Stimulated activated naive CD4-positive, alpha-beta T cell (primary cell): ENCODE data around the gene SATB1.

Experiments
- DNase-seq, 6 experiments: peaks; one replicate each; lab custom pipeline; 2025; lab: John Stamatoyannopoulos, UW

SATB1 gene

DNA sequence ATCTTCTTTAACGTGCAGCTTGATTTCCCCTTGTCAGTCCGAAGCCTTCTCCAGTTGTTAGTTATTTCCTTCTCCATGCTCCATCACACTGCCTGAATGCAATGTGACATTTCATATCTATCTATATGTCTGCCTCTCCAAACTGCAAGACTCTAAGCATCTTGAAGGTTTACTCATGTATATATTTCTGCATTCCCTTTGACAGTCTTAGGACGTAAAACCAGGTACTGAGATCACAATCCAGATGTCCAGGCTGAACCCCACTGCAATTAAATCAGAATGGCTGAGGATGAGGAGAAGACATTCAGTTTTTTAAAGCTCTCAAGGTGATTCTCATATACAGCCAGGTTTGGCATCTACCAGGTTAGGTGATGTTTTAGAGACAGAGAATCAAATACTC is 6.1 kb upstream of the SATB1 start:
- no peak for DNase-seq

DNA sequence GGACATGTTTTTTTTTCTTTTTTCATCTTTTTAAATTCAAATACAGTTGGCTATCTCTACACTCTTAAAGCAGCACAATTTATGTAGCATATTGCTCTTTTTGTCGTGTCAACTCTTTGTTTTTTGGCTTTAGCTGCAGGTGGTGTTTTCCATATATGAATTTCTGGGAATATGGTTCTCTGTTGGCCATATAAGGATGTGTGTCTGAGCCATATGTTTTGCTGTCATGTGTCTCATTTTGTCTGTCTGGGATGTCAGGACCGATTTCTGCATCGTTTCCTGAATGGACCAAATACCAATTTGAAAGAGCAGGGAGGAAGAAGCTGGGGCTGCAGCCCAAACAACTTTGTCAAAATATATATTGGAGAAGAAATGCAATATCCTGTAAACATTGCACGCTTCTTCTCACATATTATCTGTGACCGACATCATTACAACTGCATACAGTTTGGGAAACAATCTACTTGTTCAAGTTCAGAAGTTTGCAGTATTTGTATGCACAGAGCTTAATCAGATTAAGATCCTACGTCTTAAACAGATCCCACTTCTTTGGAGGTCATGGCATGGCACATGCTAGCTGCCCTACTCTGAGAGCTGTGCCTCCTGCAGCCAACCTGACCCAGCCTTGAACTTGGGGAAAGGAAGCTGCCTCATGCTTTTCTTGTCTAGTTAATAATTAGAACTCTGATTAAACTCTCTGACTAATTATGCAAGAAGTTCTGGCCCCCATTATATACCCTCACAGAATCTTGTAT is 4.0 kb upstream of the SATB1 start:
- no peak for DNase-seq

DNA sequence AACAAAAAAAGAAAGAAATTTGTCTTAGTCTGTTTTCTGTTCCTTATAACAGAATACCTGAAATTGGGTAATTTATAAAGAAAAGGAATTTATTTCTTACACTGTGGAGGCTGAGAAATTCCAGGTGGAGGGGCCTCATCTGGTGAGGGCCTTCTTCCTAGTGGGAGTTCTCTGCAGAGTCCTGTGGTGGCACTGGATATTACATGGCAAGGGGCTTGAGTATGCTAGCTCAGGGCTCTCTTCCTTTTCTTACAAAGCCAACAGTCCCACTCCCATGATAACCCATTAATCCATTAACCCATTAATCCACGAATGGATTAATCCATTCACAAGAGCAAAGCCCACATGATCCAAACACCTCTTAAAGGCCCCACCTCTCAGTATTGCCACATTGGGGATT is 2.9 kb upstream of the SATB1 start:
- DNase-seq: no peak

DNA sequence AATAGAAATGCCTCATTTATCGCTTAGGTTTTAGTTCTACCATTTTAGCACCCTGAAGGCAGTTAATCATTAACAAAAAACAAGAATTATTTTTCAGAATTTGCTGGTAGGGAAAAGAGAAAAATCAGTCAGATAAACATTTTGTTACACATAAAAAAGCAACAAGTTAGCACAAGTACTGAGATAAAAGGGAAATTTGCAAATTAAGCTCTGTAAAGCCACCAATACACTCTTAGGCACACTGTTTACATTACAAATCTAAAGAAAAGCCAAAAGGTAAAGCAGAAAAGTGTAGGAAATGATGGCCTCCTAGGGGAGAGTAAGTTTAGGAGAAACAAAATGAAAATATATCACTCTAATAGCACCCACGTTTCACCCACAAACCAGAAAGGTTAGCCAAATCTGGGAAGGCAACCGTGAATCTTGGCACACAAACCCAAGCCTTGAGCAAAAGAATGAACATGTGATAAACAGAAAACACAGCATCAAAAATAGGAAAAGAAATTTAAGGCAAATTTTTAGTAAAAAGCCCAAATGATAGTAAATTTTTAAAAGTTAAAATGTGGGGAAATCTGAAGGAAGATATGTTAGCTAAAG is 1.6 kb upstream of the SATB1 start:
- no peak for DNase-seq

DNA sequence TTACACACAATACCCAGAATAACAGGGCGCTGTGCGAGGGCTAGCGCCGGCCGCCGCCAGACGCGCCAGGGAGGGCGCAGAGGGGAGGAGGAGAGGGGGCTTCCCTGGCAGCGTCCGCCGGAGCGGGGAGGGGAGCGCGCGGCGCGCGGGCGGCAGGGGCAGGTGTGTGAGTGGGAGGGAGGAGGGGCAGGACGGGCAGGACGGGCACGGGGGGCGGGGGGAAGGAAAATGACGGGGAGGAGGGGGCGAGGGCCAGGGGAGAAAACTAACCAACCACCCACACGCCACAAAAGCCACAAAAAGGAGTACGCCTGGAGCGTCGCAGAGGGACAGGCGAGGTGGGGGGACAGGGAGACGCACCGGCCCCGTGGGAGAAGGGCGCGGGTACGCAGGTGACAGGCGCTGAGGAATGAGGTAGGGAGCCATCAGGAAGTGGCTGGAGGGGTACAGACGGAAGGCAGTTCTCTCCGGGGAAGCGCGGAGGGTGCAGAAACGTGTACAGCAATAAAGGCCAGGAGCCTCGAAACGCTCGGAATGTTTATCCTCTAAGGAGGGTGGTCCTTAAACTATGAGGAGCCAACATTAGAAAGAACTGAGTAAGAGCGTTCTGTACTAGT is 610 bp upstream of the SATB1 start:
- DNase-seq: peak; percentile 70 to 85 (median 76)

DNA sequence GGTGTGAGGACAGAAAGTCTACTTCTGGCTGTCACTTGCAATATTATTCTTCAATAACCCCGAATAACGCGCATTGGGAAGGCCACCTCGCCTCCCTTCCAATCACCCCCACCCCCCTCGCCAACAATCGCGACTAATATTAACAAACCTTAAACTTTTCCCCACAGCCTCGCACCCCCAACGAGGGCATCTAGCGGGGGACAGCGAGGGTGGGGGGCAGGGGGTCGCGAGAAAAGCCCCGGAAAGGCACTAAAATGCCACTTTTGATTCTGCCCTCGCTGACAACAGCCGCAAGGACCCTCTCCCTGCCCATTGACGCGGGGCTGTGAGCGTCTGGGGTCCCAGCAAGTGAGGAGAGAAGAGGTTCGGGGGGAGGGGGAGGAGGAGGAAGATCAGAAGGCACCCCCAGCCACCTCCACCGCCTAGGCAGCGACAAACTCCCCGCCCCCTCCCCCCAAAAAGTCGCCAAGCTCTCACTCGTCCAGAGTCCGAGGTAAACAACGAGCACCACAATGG is 868 bp downstream of the SATB1 start:
- peak in 2 of 6 experiments; percentile 38 to 58 for DNase-seq

DNA sequence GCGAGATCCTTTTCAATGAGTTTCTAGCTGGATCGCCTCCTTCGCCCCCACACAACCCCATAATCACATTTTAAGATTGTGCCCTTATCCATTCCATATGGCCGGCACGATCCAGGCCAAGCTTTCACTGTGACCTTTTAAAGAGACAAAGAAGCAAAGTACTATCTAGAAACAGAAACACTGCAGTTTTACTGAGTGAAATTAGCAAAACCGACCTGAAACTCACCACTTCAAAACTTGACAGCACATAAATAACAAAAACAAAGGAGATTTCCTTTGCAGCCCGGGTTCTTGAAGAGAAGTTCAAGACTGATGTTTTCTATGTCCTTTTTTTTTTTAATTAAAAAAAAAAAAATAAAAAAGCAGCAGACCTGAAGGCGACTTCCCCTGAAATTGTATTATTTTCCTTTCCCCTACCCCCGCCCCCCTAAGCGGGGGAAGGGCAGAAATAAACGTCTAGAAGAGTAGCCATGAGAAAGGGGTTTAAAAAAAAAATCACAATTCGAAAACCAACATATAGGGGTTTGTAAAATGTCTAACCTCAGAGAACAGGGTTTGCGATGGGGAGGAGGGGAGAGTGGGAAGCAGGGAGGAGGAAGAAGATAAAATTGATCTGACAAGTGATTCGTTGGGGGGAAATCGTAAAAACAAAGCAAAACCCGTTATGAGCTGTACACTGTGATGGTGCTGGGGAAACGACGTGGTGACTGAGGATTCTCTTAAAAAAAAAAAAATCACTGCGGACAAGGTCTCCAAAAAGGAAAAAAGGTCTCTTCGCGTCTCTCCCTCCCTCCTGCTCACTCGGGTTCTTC is 1.5 kb downstream of the SATB1 start:
- DNase-seq: peak in 5 of 6 experiments; percentile 15 to 65 (median 52)

DNA sequence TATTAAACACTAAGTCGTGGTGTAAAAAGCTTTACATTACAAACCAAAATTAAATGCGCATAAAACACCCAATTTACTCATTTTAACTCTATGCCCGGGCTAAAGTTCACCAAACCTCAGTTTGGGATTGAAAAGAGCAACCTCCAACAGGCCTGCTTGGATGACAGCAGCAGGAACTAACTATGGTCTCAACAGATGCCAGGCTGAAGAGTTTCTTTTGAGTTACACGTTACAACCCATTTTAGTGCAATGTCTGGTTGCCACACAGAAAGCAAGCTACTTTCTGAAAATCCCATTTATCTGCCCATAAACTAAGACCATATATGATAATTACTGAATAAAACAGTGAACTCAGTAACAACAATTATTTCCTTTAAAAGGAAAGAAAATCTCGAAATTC is 2.2 kb downstream of the SATB1 start:
- DNase-seq: peak in 1 of 6 experiments; percentile 51

DNA sequence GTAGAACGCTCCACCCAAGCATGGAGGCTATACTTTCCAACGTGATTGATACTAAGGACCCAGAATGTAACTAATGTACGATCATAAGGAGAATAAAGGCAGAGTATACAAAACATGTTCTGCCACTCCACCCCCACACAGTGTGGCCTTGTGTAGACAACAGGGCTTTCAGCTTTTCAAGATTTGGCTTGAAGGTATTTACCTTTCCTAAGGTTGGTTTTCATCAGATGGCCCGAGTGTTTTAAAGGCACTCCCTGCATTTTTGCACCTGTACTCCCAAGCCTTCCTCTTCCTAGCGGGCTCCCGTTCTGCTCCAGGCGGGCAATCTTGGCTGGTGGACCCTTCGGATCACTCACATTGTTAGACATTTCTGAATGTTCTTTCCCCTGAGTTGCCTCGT is 4.6 kb downstream of the SATB1 start:
- DNase-seq: no peak

DNA sequence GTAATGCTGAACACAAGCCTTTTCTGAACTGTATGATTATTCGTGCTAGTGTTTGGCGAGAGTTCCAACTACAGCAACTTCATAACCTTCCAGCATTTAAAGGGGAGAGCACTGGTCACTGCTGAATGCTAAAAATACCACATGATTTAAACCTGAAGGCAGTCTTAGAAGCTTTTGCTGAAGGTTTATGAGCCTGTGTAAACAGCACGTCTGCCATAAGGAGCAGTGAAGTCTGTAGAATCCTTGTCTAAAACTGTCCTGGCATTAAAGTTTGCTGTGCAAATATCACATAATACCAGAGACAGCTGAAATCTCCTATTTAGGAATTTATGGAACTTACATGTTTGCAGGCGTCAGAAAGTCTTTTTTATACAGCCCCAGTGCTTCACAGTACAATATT is 5.9 kb downstream of the SATB1 start:
- no peak for DNase-seq

DNA sequence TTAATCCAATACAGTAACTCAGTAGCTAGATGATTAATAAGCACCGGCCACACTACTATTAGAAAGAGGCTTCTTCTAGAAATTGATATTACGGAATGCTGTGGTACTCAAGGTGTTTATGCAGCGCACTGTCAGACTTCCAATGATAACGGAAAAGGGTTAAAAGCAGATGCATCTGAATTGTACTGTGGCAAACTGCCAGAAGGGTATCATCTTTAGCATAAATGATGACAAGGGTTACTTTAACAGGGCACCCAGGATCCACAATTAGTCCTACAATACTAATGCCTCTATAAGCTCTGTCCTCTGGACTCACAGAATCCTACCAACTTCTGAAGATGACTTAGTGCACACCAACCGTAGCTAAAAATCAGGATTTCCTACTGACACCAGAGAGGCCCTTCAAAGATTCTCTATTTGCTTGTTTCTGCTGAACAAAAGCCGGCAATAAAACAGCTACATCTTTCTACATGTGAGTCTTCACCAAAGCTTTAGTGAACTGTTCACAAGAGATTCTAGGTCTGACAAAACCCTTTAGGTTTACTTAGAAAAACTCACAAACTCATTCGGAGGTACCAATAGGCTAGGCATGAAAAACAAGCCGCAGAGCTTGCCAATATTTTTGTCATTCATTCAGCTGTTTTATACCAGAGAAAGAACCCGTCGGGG is 7.1 kb downstream of the SATB1 start:
- DNase-seq: peak in 3 of 6 experiments; percentile 16 to 68 (median 53)

DNA sequence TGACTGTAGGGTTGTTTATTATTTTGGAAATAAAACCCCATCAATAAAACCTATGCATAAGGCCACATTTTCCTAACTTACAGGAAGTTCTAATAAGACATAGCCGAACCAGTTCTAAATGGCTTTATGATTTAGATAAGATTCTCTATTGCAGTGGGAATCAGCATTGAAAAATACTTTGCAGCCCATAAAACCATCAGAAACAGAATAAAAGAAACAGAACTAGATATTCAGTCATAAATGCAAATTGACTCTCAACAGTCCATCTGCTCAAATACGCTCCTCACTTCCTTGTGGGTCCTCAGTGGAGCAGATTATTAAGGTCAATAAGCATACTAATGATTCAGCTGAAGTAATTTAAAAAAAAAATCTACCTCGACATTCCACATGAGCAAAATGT is 8.8 kb downstream of the SATB1 start:
- no peak for DNase-seq

DNA sequence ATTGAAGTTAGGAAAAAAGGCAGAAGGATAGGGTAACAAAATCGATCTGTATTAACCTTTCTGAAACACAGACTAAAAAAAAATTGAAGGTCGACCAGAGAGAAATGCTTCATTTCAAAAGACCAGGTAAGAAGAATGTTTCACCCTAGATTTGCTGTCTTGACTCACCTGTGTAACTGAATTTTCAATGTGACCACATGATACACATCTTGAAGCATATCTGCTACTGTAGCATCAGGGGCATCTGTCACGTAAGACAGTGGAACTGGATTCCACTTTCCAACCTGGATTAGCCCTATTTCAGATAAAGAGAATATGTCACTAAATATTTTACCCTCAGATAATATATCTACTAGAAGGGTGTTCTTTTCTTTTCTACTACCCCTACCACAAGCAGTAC is 9.3 kb downstream of the SATB1 start:
- DNase-seq: peak in 1 of 6 experiments; percentile 22

DNA sequence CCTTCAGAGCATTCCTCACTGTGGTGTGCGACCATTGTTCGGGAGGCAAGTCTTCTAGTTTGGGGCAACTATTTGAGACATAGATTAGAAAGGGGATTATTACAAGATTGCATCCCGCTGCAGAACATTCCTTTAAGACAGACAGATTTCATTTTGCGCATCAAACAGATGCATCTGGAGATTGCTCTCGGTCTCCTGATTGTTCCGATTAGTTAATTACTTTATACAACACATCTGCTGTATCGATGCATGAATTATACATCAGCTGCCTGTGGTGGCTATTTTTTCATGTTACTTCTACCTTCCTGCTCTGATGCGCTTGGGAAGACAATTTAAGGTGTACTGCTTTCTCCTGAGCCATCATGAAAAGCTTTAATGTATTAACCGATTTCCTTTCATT is 10.0 kb downstream of the SATB1 start:
- DNase-seq: no peak

DNA sequence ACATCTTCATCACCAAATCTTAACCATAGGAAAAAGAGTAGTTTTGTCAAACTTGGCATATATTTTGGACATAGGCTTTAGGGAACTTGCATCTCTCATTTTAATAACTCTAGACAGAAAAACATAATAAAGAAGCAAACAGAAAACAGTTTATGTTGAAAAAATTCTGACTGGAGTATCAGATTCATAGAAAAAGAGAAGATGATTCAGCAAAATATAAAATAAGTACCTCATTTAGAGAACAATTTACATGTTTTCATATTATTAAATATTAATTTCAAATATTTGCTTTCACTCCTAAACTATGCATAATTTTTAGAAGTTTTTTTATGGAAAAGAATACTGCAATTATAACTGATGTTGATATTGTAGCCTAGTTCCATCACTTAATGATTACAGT is 12.5 kb downstream of the SATB1 start:
- no peak for DNase-seq

DNA sequence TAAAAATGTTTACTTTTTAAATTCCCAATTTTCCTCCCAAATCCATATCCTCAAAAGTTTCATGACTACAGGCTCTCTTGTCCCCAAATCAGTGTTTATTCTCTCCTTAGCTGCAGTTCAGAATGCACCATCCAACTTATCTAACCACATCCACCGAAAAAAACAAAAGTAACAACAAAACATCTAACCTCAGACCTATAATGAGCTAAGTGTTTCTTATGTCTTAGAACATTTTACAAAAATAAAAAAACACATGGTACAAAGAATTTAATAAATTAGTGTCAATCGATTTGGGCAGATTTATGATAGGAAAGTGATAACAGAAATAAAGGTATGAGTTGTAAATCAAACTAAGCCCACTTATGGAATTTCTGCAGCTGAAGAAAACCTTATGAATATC is 13.6 kb downstream of the SATB1 start:
- peak in 3 of 6 experiments; percentile 60 to 82 (median 74) for DNase-seq

DNA sequence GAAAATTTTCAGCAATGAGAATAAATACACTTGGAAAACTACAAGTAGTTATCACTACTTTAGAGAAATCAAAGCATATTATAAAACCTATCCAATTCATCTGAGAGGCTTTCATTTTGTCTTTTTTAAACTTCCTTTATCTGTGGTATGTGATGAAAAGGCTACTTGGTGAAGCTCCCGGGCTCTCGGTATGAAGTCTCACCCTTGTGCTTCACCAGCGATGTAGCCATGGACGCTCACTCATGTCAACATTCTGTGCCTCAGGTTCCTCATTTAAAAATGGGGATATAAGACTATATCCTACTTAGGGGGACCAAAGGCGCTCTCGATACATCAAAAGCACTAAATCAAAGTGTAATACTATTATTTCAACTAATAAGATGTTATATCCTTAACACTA is 14.9 kb downstream of the SATB1 start:
- peak in 2 of 6 experiments; percentile 15 to 27 for DNase-seq

DNA sequence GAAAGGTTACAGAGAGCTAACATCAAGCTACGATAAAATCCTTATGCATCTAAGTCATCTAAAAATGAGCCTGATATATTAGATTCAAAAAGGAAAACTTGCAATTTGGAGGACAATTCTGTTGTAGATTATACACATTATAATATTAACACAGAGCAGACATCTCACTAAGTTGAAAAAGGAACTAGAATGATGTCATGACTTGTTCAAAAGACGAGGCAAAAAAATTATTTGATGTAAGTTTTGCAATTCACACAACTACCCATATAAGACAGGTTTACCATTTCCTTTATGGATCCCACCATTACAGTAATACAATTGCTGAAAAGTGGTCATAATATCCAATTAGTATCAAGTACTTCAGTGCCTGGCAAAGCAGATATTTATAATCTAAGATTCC is 15.9 kb downstream of the SATB1 start:
- DNase-seq: peak in 2 of 6 experiments; percentile 33 to 41

DNA sequence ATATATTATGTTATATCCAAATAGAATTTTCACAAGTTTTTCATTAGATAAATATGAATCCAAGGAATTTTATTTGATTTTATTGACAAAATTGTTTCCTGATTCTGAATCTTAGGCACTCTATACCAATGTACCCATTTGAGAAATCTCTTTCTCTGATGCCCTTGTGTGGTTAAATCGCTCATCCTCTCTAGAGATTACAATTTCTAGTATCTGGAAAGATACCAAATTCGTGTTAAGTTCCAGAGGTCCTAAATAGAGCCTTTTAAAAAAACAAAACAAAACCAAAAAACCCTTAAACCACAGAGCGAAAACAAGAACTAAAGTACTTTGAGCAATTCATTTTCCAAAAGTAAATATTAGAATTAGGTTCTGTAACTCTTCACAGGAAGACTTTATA is 20.0 kb downstream of the SATB1 start:
- no peak for DNase-seq

DNA sequence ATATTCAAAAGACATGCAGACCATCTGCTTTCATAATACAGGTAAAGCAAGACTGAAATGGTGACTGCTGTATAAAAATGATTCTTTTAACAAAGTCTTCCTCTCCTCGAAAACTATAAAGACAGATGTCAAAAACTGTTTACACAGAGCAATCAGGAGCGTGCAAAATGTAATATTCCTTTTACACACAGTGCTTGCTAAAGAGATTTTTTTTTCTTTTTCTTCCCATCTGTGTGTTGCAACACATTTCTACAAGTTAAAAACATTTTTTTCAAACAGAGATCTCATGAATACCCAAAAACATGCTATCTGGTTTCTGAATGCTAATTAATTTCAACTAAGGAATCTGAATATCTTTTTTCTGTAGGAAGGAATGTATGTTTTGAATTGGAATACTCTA is 22.1 kb downstream of the SATB1 start:
- no peak for DNase-seq

DNA sequence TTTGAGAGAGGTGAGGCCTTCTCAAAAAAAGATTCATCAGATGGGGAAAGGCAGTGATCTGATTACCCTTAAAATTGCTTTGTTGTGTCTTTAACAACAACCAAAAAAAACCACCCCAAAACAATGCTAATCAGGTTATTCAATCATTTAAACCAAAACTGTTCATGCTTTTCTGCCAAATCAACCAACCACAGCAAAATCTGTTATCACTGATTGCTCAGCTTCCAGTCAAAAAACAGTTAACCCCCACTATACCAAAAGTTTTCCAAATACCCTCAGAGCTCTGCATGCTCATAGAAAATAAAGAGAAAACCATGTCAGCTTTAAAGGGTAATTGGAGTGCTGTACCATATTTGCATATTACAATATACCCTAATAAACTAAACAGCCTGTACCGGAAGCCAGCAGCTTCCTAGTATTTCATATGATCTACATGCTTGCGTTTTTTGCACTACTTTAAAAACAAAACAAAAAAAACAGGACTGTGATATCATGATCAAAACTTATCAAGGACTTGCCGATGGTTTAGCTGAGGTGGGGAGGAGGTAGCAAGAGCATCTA is 22.8 kb downstream of the SATB1 start:
- DNase-seq: peak in 3 of 6 experiments; percentile 14 to 64 (median 61)
